SK-N-SH (cell line): ENCODE measurements around the gene ASB7. TPM values are rescaled to one million over a fixed set of nuclear protein-coding genes. Genes with fewer than 3 reads are reported as not detected.

Source experiments
- CTCF ChIA-PET: fragments of 300-600, 350-600 bp; formaldehyde crosslinking; extraction: SDS; loops from one replicate; lab custom pipeline; 2021; lab: Yijun Ruan, JAX
- POLR2A ChIA-PET: fragments of 350-600 bp; sonication (Branson Sonifier 250); formaldehyde crosslinking; extraction: SDS; loops from one replicate; lab custom pipeline; 2020; ENCODE audit warnings: antibody characterized with exemption, inconsistent platforms; lab: Yijun Ruan, JAX
- DNase-seq: peaks from one replicate; pipeline ENCODE4 v3.0.0; 2012
- H2AFZ ChIP-seq: fragments of 200-600 bp; sonication (generic); 2 replicates; pipeline ENCODE4 v1.8.1; 2016; ENCODE audit warnings: antibody characterized with exemption, mild to moderate bottlenecking, low read depth
- H3F3A ChIP-seq: fragments of 200-600 bp; sonication (generic); replicated peaks from 2 replicates; pipeline ENCODE3; 2016; ENCODE audit warnings: antibody characterized with exemption, mild to moderate bottlenecking; ENCODE audit not compliant: insufficient read depth
- H3K27ac ChIP-seq, 2 experiments: fragments of 200-500 bp in 1 of 2; fragments of 200-600 bp in 1 of 2; sonication (Bioruptor generic) in 1 of 2; sonication (generic), shearing (Covaris generic) in 1 of 2; 2 replicates each; pipeline versions ENCODE4 v1.5.1 to v1.6.1; 2014 to 2016; ENCODE audit warnings: low read depth in 2 of 2, inconsistent platforms in 1 of 2, low read length in 1 of 2, mild to moderate bottlenecking in 1 of 2, mixed read lengths in 1 of 2
- H3K27me3 ChIP-seq: fragments of 200-600 bp; sonication (generic), shearing (Covaris generic); 2 replicates; pipeline ENCODE4 v1.6.1; 2016; ENCODE audit warnings: mixed run types; ENCODE audit not compliant: insufficient read depth
- H3K36me3 ChIP-seq, 2 experiments: fragments of 200-500 bp in 1 of 2; fragments of 200-600 bp in 1 of 2; sonication (Bioruptor generic) in 1 of 2; sonication (generic) in 1 of 2; replicated peaks in 1 of 2; 2 replicates each; pipeline versions ENCODE3 to v1.5.1; 2014 to 2016; ENCODE audit warnings: low read length in 1 of 2, mild to moderate bottlenecking in 1 of 2; ENCODE audit not compliant: insufficient read depth in 2 of 2, control insufficient read depth in 1 of 2
- H3K4me1 ChIP-seq, 2 experiments: fragments of 200-500 bp in 1 of 2; fragments of 200-600 bp in 1 of 2; sonication (Bioruptor generic) in 1 of 2; sonication (generic), shearing (Covaris generic) in 1 of 2; 2 replicates each; pipeline versions ENCODE4 v1.5.1 to v1.6.1; 2014 to 2016; ENCODE audit warnings: low read depth in 1 of 2, low read length in 1 of 2, mixed run types in 1 of 2; ENCODE audit not compliant: insufficient read depth in 2 of 2, control insufficient read depth in 1 of 2
- H3K4me2 ChIP-seq: fragments of 200-600 bp; sonication (generic), shearing (Covaris generic); 2 replicates; pipeline ENCODE4 v1.6.1; 2017; ENCODE audit warnings: mixed run types
- H3K4me3 ChIP-seq, 2 experiments: fragments of 200-500 bp in 1 of 2; fragments of 200-600 bp in 1 of 2; sonication (Bioruptor generic) in 1 of 2; sonication (generic), shearing (Covaris generic) in 1 of 2; 2 replicates each; pipeline versions ENCODE4 v1.5.1 to v1.8.1; 2014 to 2016; ENCODE audit warnings: low read depth in 2 of 2, inconsistent platforms in 1 of 2, low read length in 1 of 2, mild to moderate bottlenecking in 1 of 2, mixed read lengths in 1 of 2, moderate library complexity in 1 of 2
- H3K79me2 ChIP-seq: fragments of 200-600 bp; sonication (generic); 2 replicates; pipeline ENCODE4 v1.8.1; 2017; ENCODE audit warnings: mild to moderate bottlenecking; ENCODE audit not compliant: insufficient read depth
- H3K9ac ChIP-seq: fragments of 200-600 bp; sonication (generic); 2 replicates; pipeline ENCODE4 v1.6.1; 2017; ENCODE audit warnings: mixed run types
- H3K9me2 ChIP-seq: fragments of 200-600 bp; sonication (generic); 2 replicates; pipeline ENCODE4 v1.6.1; 2017; ENCODE audit warnings: mixed run types
- H3K9me3 ChIP-seq: fragments of 200-600 bp; sonication (generic); 2 replicates; pipeline ENCODE4 v1.6.1; 2017; ENCODE audit warnings: mixed run types, mild to moderate bottlenecking, moderate library complexity
- H4K20me1 ChIP-seq: fragments of 200-600 bp; sonication (generic); 2 replicates; pipeline ENCODE4 v1.6.1; 2017; ENCODE audit warnings: mild to moderate bottlenecking, mixed run types; ENCODE audit not compliant: insufficient read depth
- CHD2 ChIP-seq: fragments of 150-350 bp; IDR thresholded peaks from 2 replicates; pipeline ENCODE4 v1.6.1; 2018; ENCODE audit warnings: low read length; ENCODE audit not compliant: partially characterized antibody
- EP300 ChIP-seq, 2 experiments: IDR thresholded peaks; 2 replicates each; pipeline versions ENCODE4 v1.4.0 to v1.6.1; 2012; ENCODE audit warnings: borderline replicate concordance in 1 of 2, low read depth in 1 of 2, low read length in 1 of 2
- EZH2phosphoT487 ChIP-seq: fragments of 200-600 bp; sonication (generic); IDR thresholded peaks from 2 replicates; pipeline ENCODE4 v1.6.1; 2017; ENCODE audit warnings: low read depth, mixed run types, mild to moderate bottlenecking, antibody characterized with exemption, moderate library complexity, borderline replicate concordance
- IRF3 ChIP-seq: fragments of 150-350 bp; IDR thresholded peaks from 2 replicates; pipeline ENCODE4 v1.6.1; 2016; ENCODE audit warnings: mild to moderate bottlenecking, low read depth, low read length
- MAX ChIP-seq: IDR thresholded peaks from 2 replicates; pipeline ENCODE4 v1.4.0; 2012; ENCODE audit warnings: low read depth
- POLR2AphosphoS5 ChIP-seq: IDR thresholded peaks from 2 replicates; pipeline ENCODE4 v1.6.1; 2012; ENCODE audit warnings: low read depth, low read length
- RAD21 ChIP-seq: IDR thresholded peaks from 2 replicates; pipeline ENCODE4 v1.6.1; 2012; ENCODE audit warnings: mild to moderate bottlenecking, low read length
- RCOR1 ChIP-seq: fragments of 150-350 bp; IDR thresholded peaks from 2 replicates; pipeline ENCODE4 v1.6.1; 2017; ENCODE audit warnings: antibody characterized with exemption, low read length
- RXRA ChIP-seq: IDR thresholded peaks from 2 replicates; pipeline ENCODE4 v1.4.0; 2012; ENCODE audit warnings: low read depth, mild to moderate bottlenecking, borderline replicate concordance
- TAF1 ChIP-seq: IDR thresholded peaks from 2 replicates; pipeline ENCODE4 v1.6.1; 2012; ENCODE audit warnings: low read depth, mild to moderate bottlenecking, low read length, moderate library complexity, borderline replicate concordance
- ZBTB33 ChIP-seq: IDR thresholded peaks from 2 replicates; pipeline ENCODE4 v1.4.0; 2012; ENCODE audit warnings: low read depth, borderline replicate concordance
- WGBS: methylation state at CpG from one replicate; pipeline ENCODE4 v1.1.6; 2017; ENCODE audit warnings: low lambda C conversion rate; 5-methylcytosine and 5-hydroxymethylcytosine counted together
- polyA plus RNA-seq, 3 experiments: library from polyadenylated mRNA; depleted of rRNA; stranded (reverse); fragments of >200 nt; gene quantifications; 2 replicates each; pipeline ENCODE4 v1.2.3, GENCODE V29; 2012
- TF ChIP-seq, protein P1 (sequence below): fragments of 150-350 bp; IDR thresholded peaks from 2 replicates; pipeline ENCODE4 v1.6.1; 2017; ENCODE audit warnings: antibody characterized with exemption, low read length, low read depth, borderline replicate concordance
- TF ChIP-seq, protein P2 (sequence below): IDR thresholded peaks from 2 replicates; pipeline ENCODE4; 2012
- TF ChIP-seq, protein P3 (sequence below): IDR thresholded peaks from 2 replicates; pipeline ENCODE4 v1.4.0; 2012; ENCODE audit warnings: low read depth, borderline replicate concordance
- TF ChIP-seq, protein P4 (sequence below): IDR thresholded peaks from 2 replicates; pipeline ENCODE4 v1.6.1; 2012; ENCODE audit warnings: mild to moderate bottlenecking, low read depth, low read length, moderate library complexity

ASB7 gene
- polyA plus RNA-seq, 1 of the 3 experiments (the other 2 are of a cell fraction): 6.1 TPM

GRCh38 chr15:100687582-100688141 lies 85.3 kb downstream of the ASB7 start:
- Histone ChIP-seq H3K4me1 (peaks cover 6 to 9% of the 10 kb centered on the region in 2 experiments; a peak in 2 of 4 replicates), H3K27me3 (no peaks in the 10 kb centered on the region), H3K9ac (peak overlapping the region; percentile 47; the same call in 1 of the 2 replicates), H4K20me1 (no peaks in the 10 kb centered on the region), H3K4me2 (peak overlapping the region; percentile 3; the same call in 1 of the 2 replicates), H3K4me3 (no peak overlapping the region), H3F3A (peaks cover 12% of the 10 kb centered on the region), H3K9me2 (no peaks in the 10 kb centered on the region), H3K79me2 (no peaks in the 10 kb centered on the region), H2AFZ (peak overlapping the region; percentile 79), H3K9me3 (no peaks in the 10 kb centered on the region), H3K36me3 (no peaks in the 10 kb centered on the region), H3K27ac (peak overlapping the region; percentile 16 to 81; a peak in 2 of 4 replicates)
- ChIA-PET POLR2A (no interaction called here), CTCF (no interaction called here)
- DNase-seq: no peak
- 75% methylated on average over 11 of the region's 11 CpGs for WGBS
- no peak for TF ChIP-seq RXRA
- no peak for TF ChIP-seq CHD2
- TF ChIP-seq POLR2AphosphoS5: no peak
- no peak for TF ChIP-seq RAD21
- TF ChIP-seq, protein P1, sequence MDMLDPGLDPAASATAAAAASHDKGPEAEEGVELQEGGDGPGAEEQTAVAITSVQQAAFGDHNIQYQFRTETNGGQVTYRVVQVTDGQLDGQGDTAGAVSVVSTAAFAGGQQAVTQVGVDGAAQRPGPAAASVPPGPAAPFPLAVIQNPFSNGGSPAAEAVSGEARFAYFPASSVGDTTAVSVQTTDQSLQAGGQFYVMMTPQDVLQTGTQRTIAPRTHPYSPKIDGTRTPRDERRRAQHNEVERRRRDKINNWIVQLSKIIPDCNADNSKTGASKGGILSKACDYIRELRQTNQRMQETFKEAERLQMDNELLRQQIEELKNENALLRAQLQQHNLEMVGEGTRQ: no peak
- TF ChIP-seq EZH2phosphoT487: no peak
- no peak for TF ChIP-seq ZBTB33
- TF ChIP-seq RCOR1: no peak

- Histone ChIP-seq H3K4me3 (no peak overlapping the region), H3K36me3 (no peaks in the 10 kb centered on the region), H3K4me1 (peaks cover 3 to 9% of the 10 kb centered on the region in 2 experiments; a peak in 2 of 4 replicates), H4K20me1 (no peaks in the 10 kb centered on the region), H3K9ac (no peak overlapping the region), H3K9me2 (no peaks in the 10 kb centered on the region), H3K27me3 (no peaks in the 10 kb centered on the region), H3F3A (peaks cover 12% of the 10 kb centered on the region), H3K27ac (peak overlapping the region in 1 of 2 experiments; percentile 81; a peak in 2 of 4 replicates), H3K4me2 (no peak overlapping the region), H3K79me2 (no peaks in the 10 kb centered on the region), H3K9me3 (no peaks in the 10 kb centered on the region), H2AFZ (no peak overlapping the region)
- WGBS: 79% methylated on average over 11 of the region's 13 CpGs
- no peak for DNase-seq
- ChIA-PET CTCF (no interaction called here), POLR2A (no interaction called here)
- no peak for TF ChIP-seq TAF1
- no peak for TF ChIP-seq IRF3
- TF ChIP-seq, protein P2, sequence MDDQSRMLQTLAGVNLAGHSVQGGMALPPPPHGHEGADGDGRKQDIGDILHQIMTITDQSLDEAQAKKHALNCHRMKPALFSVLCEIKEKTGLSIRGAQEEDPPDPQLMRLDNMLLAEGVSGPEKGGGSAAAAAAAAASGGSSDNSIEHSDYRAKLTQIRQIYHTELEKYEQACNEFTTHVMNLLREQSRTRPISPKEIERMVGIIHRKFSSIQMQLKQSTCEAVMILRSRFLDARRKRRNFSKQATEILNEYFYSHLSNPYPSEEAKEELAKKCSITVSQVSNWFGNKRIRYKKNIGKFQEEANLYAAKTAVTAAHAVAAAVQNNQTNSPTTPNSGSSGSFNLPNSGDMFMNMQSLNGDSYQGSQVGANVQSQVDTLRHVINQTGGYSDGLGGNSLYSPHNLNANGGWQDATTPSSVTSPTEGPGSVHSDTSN: no peak
- TF ChIP-seq, protein P3, sequence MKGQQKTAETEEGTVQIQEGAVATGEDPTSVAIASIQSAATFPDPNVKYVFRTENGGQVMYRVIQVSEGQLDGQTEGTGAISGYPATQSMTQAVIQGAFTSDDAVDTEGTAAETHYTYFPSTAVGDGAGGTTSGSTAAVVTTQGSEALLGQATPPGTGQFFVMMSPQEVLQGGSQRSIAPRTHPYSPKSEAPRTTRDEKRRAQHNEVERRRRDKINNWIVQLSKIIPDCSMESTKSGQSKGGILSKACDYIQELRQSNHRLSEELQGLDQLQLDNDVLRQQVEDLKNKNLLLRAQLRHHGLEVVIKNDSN: no peak
- no peak for TF ChIP-seq POLR2AphosphoS5
- no peak for TF ChIP-seq EP300 (IDR thresholded peaks at IDR 0.05; ENCODE audit: borderline replicate concordance in 1 of 2, low read depth in 1 of 2, low read length in 1 of 2)
- no peak for TF ChIP-seq MAX
- TF ChIP-seq RXRA: no peak
- TF ChIP-seq, protein P4, sequence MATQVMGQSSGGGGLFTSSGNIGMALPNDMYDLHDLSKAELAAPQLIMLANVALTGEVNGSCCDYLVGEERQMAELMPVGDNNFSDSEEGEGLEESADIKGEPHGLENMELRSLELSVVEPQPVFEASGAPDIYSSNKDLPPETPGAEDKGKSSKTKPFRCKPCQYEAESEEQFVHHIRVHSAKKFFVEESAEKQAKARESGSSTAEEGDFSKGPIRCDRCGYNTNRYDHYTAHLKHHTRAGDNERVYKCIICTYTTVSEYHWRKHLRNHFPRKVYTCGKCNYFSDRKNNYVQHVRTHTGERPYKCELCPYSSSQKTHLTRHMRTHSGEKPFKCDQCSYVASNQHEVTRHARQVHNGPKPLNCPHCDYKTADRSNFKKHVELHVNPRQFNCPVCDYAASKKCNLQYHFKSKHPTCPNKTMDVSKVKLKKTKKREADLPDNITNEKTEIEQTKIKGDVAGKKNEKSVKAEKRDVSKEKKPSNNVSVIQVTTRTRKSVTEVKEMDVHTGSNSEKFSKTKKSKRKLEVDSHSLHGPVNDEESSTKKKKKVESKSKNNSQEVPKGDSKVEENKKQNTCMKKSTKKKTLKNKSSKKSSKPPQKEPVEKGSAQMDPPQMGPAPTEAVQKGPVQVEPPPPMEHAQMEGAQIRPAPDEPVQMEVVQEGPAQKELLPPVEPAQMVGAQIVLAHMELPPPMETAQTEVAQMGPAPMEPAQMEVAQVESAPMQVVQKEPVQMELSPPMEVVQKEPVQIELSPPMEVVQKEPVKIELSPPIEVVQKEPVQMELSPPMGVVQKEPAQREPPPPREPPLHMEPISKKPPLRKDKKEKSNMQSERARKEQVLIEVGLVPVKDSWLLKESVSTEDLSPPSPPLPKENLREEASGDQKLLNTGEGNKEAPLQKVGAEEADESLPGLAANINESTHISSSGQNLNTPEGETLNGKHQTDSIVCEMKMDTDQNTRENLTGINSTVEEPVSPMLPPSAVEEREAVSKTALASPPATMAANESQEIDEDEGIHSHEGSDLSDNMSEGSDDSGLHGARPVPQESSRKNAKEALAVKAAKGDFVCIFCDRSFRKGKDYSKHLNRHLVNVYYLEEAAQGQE: no peak
Observed at GRCh38 chr15:100688549-100689120, 86.2 kb downstream of the ASB7 start.
